ENCODE data around the gene IL18BP.

IL18BP gene

DNA sequence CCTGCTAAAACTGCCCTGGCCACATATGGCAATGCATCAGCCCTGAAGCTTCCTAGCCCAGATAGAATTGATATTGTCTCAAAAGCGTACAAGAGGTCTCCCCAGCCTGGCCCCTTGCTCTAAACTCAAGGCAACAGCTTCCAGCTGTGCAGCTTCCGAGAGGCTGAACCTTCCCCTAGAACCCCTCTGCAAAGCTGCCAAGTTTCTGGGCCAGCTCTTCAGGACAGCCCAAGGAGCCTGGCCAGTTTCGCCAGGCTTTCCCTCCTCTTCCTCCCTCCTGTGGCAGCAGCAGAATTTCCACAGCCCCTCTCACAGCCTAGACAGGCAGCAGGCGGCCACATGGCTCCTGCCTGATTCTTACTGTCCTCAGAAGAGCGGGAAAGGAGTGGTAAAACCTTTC, 47.1 kb downstream of the IL18BP start:
- TF ChIP-seq, protein P1, sequence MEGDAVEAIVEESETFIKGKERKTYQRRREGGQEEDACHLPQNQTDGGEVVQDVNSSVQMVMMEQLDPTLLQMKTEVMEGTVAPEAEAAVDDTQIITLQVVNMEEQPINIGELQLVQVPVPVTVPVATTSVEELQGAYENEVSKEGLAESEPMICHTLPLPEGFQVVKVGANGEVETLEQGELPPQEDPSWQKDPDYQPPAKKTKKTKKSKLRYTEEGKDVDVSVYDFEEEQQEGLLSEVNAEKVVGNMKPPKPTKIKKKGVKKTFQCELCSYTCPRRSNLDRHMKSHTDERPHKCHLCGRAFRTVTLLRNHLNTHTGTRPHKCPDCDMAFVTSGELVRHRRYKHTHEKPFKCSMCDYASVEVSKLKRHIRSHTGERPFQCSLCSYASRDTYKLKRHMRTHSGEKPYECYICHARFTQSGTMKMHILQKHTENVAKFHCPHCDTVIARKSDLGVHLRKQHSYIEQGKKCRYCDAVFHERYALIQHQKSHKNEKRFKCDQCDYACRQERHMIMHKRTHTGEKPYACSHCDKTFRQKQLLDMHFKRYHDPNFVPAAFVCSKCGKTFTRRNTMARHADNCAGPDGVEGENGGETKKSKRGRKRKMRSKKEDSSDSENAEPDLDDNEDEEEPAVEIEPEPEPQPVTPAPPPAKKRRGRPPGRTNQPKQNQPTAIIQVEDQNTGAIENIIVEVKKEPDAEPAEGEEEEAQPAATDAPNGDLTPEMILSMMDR (IDR thresholded peaks at IDR 0.05; ENCODE audit: low read depth, low read length) = no peak
- in situ Hi-C loops (cut with HindIII; ENCODE audit: low sequenced_read_pairs) = no loop called here

DNA sequence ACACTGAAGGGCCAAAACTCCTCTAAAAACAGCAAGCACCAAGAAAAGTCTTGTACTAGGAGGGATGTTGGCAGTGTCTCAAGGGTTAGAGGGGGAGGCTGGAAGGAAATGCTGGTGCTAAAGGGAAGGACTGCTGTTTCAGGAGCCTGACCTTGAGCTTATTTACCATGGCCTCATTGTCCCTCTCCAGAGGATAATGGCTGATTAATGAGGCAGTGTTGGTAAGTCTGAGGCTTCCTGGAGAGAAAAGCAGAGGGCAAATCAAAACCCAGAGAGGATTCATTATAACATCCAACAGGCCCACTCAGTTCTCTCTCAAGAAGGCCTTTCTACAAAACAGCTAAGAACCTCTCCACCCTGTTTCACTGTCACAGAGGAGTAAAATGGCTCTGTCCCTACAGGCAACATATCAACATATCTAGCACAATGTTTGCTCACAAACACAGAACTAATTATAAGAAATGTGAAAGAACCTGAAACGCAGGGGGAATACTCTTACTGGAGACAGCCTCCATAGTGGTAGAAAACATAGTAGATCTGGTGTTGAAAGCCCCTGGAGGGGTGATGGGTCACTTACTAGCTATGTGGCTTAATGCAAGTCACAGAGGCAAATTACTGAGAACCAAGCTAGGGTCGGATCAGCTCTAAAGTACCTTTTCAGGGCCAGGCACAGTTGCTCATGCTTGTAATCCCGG, 50.2 kb downstream of the IL18BP start:
- DNase-seq (ENCODE audit: low read depth, low spot score) = no peak
- in situ Hi-C loops (cut with HindIII; ENCODE audit: low sequenced_read_pairs) = no loop called here
- TF ChIP-seq, protein P1 (IDR thresholded peaks at IDR 0.05; ENCODE audit: low read depth, low read length) = no peak
- H3K4me3 ChIP-seq (ENCODE audit: low read depth, low read length) = no peak overlapping the region

More for the DNA sequence above, 47.1 kb downstream of the IL18BP start:
- H3K4me3 ChIP-seq (ENCODE audit: low read depth, low read length) = no peak overlapping the region
- no peak for DNase-seq (ENCODE audit: low read depth, low spot score)

Data from astrocyte of the spinal cord (primary cell).